ENCODE results near the gene METTL2A. TPM values are rescaled to one million over a fixed set of nuclear protein-coding genes. Genes with fewer than 3 reads are reported as not detected.
"Not testable (repeated sequence)": the region's sequence is repeated elsewhere in the genome, so short reads cannot be mapped to it uniquely, and the experiment has no call there.

The METTL2A gene
- total RNA-seq, 4 donors from 2014 or later = 1.5 to 18.9 (median 9.8) TPM

DNA sequence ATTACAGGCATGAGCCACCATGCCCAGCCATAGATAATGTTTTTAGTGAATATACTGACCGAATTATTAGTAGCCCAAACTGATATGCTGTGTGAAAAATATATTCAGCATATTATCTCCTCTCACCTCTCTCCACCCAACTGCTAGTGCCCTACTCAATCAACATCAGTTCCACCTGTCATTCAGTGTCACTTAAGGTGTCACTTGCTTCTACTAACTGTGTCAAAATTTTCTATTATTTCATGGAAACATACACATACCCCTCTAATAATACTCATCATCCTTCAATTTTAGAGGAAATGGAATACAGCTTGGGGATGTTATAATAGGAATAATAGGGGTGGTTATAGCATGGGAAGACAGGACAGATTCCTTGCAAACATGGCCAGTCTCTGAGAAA lies 30.8 kb upstream of the METTL2A start:
- no peaks in the 10 kb centered on the region for H3K27me3 ChIP-seq
- H3K27ac ChIP-seq = no peak overlapping the region
- H3K4me3 ChIP-seq = no peak overlapping the region
- no peak for DNase-seq
- intact Hi-C loops (cut with DNase I; ENCODE audit: low total_unique reads) = no loop called here
- no peaks in the 10 kb centered on the region for H3K9me3 ChIP-seq
- H3K4me1 ChIP-seq = no peaks in the 10 kb centered on the region
- no peak for TF ChIP-seq POLR2A (IDR thresholded peaks at IDR 0.05)
- WGBS, 2 donors (ENCODE audit: low coverage in 1 of 2) = 63 to 93% methylated on average over 1 of the region's 1 CpG
- in situ Hi-C loops (cut with MboI; ENCODE audit: low pct_ligation_motif_present in 1 of 4, low pct_unique_long_range_greater_than_20kb in 1 of 4, low sequenced_read_pairs in 3 of 4) = no loop called here
- no peaks in the 10 kb centered on the region for H3K36me3 ChIP-seq

DNA sequence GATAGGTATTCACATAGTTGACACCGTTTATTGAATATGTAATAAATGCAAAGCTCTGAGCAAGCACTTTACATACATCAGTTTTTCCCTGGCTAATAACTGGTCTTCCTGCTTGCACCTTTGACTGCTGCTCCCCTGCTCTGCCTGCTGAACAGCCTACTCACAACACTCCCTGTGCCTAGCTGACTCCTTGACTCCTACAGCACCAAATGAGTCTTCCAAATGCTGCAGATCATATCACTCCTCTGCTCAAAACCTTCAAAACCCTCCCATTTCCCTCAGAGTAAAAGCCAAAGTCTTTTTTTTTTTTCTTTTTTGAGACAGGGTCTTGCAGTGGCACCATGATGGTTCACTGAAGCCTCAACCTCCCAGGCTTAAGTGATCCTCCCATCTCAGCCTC lies 24.8 kb upstream of the METTL2A start:
- Histone ChIP-seq H3K36me3 (no peaks in the 10 kb centered on the region), H3K4me1 (no peaks in the 10 kb centered on the region), H3K4me3 (no peak overlapping the region), H3K27ac (no peak overlapping the region), H3K9me3 (no peaks in the 10 kb centered on the region), H3K27me3 (no peaks in the 10 kb centered on the region)
- TF ChIP-seq, protein P1, sequence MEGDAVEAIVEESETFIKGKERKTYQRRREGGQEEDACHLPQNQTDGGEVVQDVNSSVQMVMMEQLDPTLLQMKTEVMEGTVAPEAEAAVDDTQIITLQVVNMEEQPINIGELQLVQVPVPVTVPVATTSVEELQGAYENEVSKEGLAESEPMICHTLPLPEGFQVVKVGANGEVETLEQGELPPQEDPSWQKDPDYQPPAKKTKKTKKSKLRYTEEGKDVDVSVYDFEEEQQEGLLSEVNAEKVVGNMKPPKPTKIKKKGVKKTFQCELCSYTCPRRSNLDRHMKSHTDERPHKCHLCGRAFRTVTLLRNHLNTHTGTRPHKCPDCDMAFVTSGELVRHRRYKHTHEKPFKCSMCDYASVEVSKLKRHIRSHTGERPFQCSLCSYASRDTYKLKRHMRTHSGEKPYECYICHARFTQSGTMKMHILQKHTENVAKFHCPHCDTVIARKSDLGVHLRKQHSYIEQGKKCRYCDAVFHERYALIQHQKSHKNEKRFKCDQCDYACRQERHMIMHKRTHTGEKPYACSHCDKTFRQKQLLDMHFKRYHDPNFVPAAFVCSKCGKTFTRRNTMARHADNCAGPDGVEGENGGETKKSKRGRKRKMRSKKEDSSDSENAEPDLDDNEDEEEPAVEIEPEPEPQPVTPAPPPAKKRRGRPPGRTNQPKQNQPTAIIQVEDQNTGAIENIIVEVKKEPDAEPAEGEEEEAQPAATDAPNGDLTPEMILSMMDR (IDR thresholded peaks at IDR 0.05) = no peak
- no peak for TF ChIP-seq POLR2AphosphoS5 (IDR thresholded peaks at IDR 0.05)
- no peak for TF ChIP-seq POLR2A (IDR thresholded peaks at IDR 0.05)
- TF ChIP-seq EP300 (IDR thresholded peaks at IDR 0.05; ENCODE audit: low read depth) = no peak
- DNase-seq = no peak
- WGBS, 2 donors (ENCODE audit: low coverage in 1 of 2) = 83 to 86% methylated on average over 1 of the region's 1 CpG
- intact Hi-C loops (cut with DNase I; ENCODE audit: low total_unique reads) = no loop called here
- in situ Hi-C loops (cut with MboI; ENCODE audit: low pct_ligation_motif_present in 1 of 4, low pct_unique_long_range_greater_than_20kb in 1 of 4, low sequenced_read_pairs in 3 of 4) = no loop called here

DNA sequence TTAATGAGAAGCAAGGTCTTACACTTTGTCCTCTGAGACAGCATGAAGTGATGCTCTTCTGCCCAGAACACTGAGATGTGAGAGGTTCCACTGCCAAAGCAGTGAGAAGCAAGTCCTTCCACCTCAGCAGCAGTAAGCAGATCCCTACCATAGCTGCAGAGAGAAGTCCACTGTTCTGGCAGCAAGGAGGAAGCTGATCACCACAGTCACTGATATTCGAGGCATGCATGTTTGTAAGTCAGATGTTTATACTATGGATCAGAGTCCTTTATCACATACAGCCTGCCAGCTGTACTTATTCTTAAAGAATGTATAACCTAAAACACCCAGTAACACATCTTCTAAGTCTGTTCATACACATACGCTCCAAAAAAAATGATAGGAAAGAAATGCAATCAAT lies 18.2 kb upstream of the METTL2A start:
- Histone ChIP-seq H3K4me1 (no peaks in the 10 kb centered on the region), H3K4me3 (no peak overlapping the region), H3K9me3 (no peaks in the 10 kb centered on the region), H3K27ac (no peak overlapping the region), H3K36me3 (no peaks in the 10 kb centered on the region), H3K27me3 (no peaks in the 10 kb centered on the region)
- in situ Hi-C loops (cut with MboI; ENCODE audit: low pct_ligation_motif_present in 1 of 4, low pct_unique_long_range_greater_than_20kb in 1 of 4, low sequenced_read_pairs in 3 of 4) (no loop called here), intact Hi-C loops (cut with DNase I; ENCODE audit: low total_unique reads) (no loop called here)
- no peak for DNase-seq
- 44 to 50% methylated on average over 2 of the region's 2 CpGs for WGBS, 2 donors (ENCODE audit: low coverage in 1 of 2)
- no peak for TF ChIP-seq POLR2AphosphoS5 (IDR thresholded peaks at IDR 0.05)
- TF ChIP-seq, protein P1 (IDR thresholded peaks at IDR 0.05) = no peak
- no peak for TF ChIP-seq EP300 (IDR thresholded peaks at IDR 0.05; ENCODE audit: low read depth)
- TF ChIP-seq POLR2A (IDR thresholded peaks at IDR 0.05) = no peak

GRCh38 chr17:62413090-62413489 lies 10.6 kb upstream of the METTL2A start:
- H3K4me3 ChIP-seq; intact Hi-C loops (cut with DNase I; ENCODE audit: low total_unique reads); H3K4me1 ChIP-seq; H3K9me3 ChIP-seq; H3K27me3 ChIP-seq; DNase-seq; H3K36me3 ChIP-seq; H3K27ac ChIP-seq; in situ Hi-C loops (cut with MboI; ENCODE audit: low pct_ligation_motif_present in 1 of 4, low pct_unique_long_range_greater_than_20kb in 1 of 4, low sequenced_read_pairs in 3 of 4): not testable (repeated sequence)
- WGBS, 2 donors (ENCODE audit: low coverage in 1 of 2) = 81 to 90% methylated on average over 1 of the region's 1 CpG

GRCh38 chr17:62426214-62426613 lies 2.5 kb downstream of the METTL2A start:
- H3K36me3 ChIP-seq; H3K9me3 ChIP-seq; H3K27ac ChIP-seq; DNase-seq; H3K27me3 ChIP-seq; H3K4me3 ChIP-seq; intact Hi-C loops (cut with DNase I; ENCODE audit: low total_unique reads); in situ Hi-C loops (cut with MboI; ENCODE audit: low pct_ligation_motif_present in 1 of 4, low pct_unique_long_range_greater_than_20kb in 1 of 4, low sequenced_read_pairs in 3 of 4): not testable (repeated sequence)
- H3K4me1 ChIP-seq = peaks cover 0 to 24% (median 10%) of the 10 kb centered on the region in 4 donors
- 66 to 90% methylated on average over 2 of the region's 2 CpGs for WGBS, 2 donors (ENCODE audit: low coverage in 1 of 2)

GRCh38 chr17:62435251-62435650 lies 11.6 kb downstream of the METTL2A start:
- DNase-seq; H3K27me3 ChIP-seq; H3K9me3 ChIP-seq; in situ Hi-C loops (cut with MboI; ENCODE audit: low pct_ligation_motif_present in 1 of 4, low pct_unique_long_range_greater_than_20kb in 1 of 4, low sequenced_read_pairs in 3 of 4); H3K27ac ChIP-seq; H3K4me3 ChIP-seq; H3K36me3 ChIP-seq; intact Hi-C loops (cut with DNase I; ENCODE audit: low total_unique reads); H3K4me1 ChIP-seq: not testable (repeated sequence)
- WGBS, 2 donors (ENCODE audit: low coverage in 1 of 2) = 50 to 93% methylated on average over 3 to 4 of the region's 4 CpGs

- H3K4me3 ChIP-seq; H3K27me3 ChIP-seq; H3K27ac ChIP-seq; intact Hi-C loops (cut with DNase I; ENCODE audit: low total_unique reads); DNase-seq; in situ Hi-C loops (cut with MboI; ENCODE audit: low pct_ligation_motif_present in 1 of 4, low pct_unique_long_range_greater_than_20kb in 1 of 4, low sequenced_read_pairs in 3 of 4); H3K9me3 ChIP-seq; H3K4me1 ChIP-seq: not testable (repeated sequence)
- WGBS, 2 donors (ENCODE audit: low coverage in 1 of 2) = 88 to 95% methylated on average over 6 of the region's 6 CpGs
- peaks cover 0 to 47% (median 22%) of the 10 kb centered on the region in 4 donors for H3K36me3 ChIP-seq
These were observed 17.5 kb downstream of the METTL2A start for GRCh38 chr17:62441181-62441580.

Data from transverse colon (tissue), 4 donors.